H1 (cell line): ENCODE data around the gene GPR63. TPM values are rescaled to one million over a fixed set of nuclear protein-coding genes. Genes with fewer than 3 reads are reported as not detected.

ENCODE experiments used
- CTCF ChIA-PET: fragments of 300-600 bp; sonication (Branson Sonifier 250); formaldehyde crosslinking; loops from one replicate; lab custom pipeline; 2021; ENCODE audit not compliant: partially characterized antibody; lab: Charles Lee
- POLR2A ChIA-PET: fragments of 300-600 bp; sonication (Branson Sonifier 250); formaldehyde crosslinking; loops from one replicate; lab custom pipeline; 2021; ENCODE audit warnings: inconsistent platforms; ENCODE audit not compliant: partially characterized antibody; lab: Charles Lee
- DNase-seq, 2 experiments: peaks; one replicate each; pipeline versions ENCODE4 v3.0.0 to v3.0.0-alpha.2; 2010 to 2022; ENCODE audit warnings: low spot score in 2 of 2, low read depth in 1 of 2, mixed read lengths in 1 of 2
- FAIRE-seq: peaks from 2 replicates; lab custom pipeline; 2011; peaks lifted over from hg19 to GRCh38; lab: Jason Lieb, UNC
- H2AFZ ChIP-seq: 2 replicates; pipeline ENCODE4 v1.8.1; 2012; ENCODE audit warnings: low read length, inconsistent platforms
- H2AK5ac ChIP-seq: 2 replicates; pipeline ENCODE4 v1.6.1; 2013; ENCODE audit warnings: low read depth, low read length
- H2BK120ac ChIP-seq: replicated peaks from 2 replicates; pipeline ENCODE3; 2013; ENCODE audit warnings: low read depth, low read length, inconsistent platforms
- H2BK12ac ChIP-seq: 2 replicates; pipeline ENCODE4 v1.6.1; 2013; ENCODE audit warnings: low read depth, low read length
- H2BK15ac ChIP-seq: 2 replicates; pipeline ENCODE4 v1.6.1; 2013; ENCODE audit warnings: low read length
- H2BK20ac ChIP-seq: 2 replicates; pipeline ENCODE4 v1.6.1; 2013; ENCODE audit warnings: low read length
- H2BK5ac ChIP-seq: 2 replicates; pipeline ENCODE4 v1.6.1; 2013; ENCODE audit warnings: low read depth, low read length
- H3K14ac ChIP-seq: 2 replicates; pipeline ENCODE4 v1.6.1; 2013; ENCODE audit warnings: inconsistent platforms; ENCODE audit not compliant: insufficient read length
- H3K18ac ChIP-seq: 2 replicates; pipeline ENCODE4 v1.6.1; 2013; ENCODE audit warnings: low read length; ENCODE audit errors: extremely low read depth
- H3K23ac ChIP-seq: 2 replicates; pipeline ENCODE4 v1.6.1; 2013; ENCODE audit warnings: inconsistent platforms; ENCODE audit not compliant: insufficient read length
- H3K23me2 ChIP-seq: 2 replicates; pipeline ENCODE4 v1.6.1; 2013; ENCODE audit warnings: low read depth, low read length
- H3K27ac ChIP-seq: 2 replicates; pipeline ENCODE4 v1.6.1; 2011; ENCODE audit warnings: low read depth, low read length, inconsistent platforms
- H3K27me3 ChIP-seq, 4 experiments: replicated peaks in 1 of 4; 1 replicate in 1 of 4; 2 replicates in 3 of 4; pipeline versions ENCODE4 v1.6.1 to v1.8.1; 2011 to 2013; ENCODE audit warnings: low read length in 3 of 4, mild to moderate bottlenecking in 3 of 4, inconsistent platforms in 2 of 4, mixed read lengths in 2 of 4, moderate library complexity in 1 of 4; ENCODE audit not compliant: control insufficient read depth in 3 of 4, insufficient read depth in 3 of 4; ENCODE audit errors: extremely low read depth in 1 of 4
- H3K36me3 ChIP-seq, 4 experiments: 2 replicates each; pipeline versions ENCODE4 v1.6.1 to v1.8.1; 2011 to 2013; ENCODE audit warnings: mild to moderate bottlenecking in 4 of 4, low read length in 3 of 4, moderate library complexity in 2 of 4, control low read depth in 1 of 4, inconsistent platforms in 1 of 4; ENCODE audit not compliant: insufficient read depth in 4 of 4, control insufficient read depth in 2 of 4
- H3K4ac ChIP-seq: replicated peaks from 2 replicates; pipeline ENCODE3; 2013; ENCODE audit warnings: low read length, low read depth, mixed read lengths, inconsistent platforms; ENCODE audit not compliant: insufficient read length
- H3K4me1 ChIP-seq, 4 experiments: replicated peaks in 1 of 4; 1 replicate in 1 of 4; 2 replicates in 3 of 4; pipeline versions ENCODE4 v1.6.1 to v1.8.1; 2011 to 2013; ENCODE audit warnings: low read length in 3 of 4, inconsistent platforms in 2 of 4, mixed read lengths in 1 of 4; ENCODE audit not compliant: insufficient read depth in 4 of 4, control insufficient read depth in 3 of 4
- H3K4me2 ChIP-seq, 2 experiments: 2 replicates each; pipeline versions ENCODE4 v1.6.1 to v1.8.1; 2011 to 2013; ENCODE audit warnings: low read depth in 2 of 2, low read length in 2 of 2, control low read depth in 1 of 2, inconsistent platforms in 1 of 2, mild to moderate bottlenecking in 1 of 2; ENCODE audit not compliant: insufficient read depth in 1 of 2
- H3K4me3 ChIP-seq, 4 experiments: fragments of 200-600, 300-600 bp in 1 of 4; sonication (generic), shearing (Covaris generic), sonication (Bioruptor Twin) in 1 of 4; 2 replicates each; pipeline versions ENCODE4 v1.5.1 to v1.8.1; 2011 to 2016; ENCODE audit warnings: low read length in 4 of 4, low read depth in 3 of 4, control low read depth in 2 of 4, inconsistent platforms in 2 of 4, mild to moderate bottlenecking in 2 of 4, mixed read lengths in 1 of 4, moderate library complexity in 1 of 4; ENCODE audit not compliant: insufficient read depth in 2 of 4; ENCODE audit errors: extremely low read depth in 1 of 4
- H3K56ac ChIP-seq: replicated peaks from 2 replicates; pipeline ENCODE3; 2013; ENCODE audit warnings: low read depth, mild to moderate bottlenecking, mixed read lengths, low read length, inconsistent platforms; ENCODE audit not compliant: insufficient read length
- H3K79me1 ChIP-seq: 2 replicates; pipeline ENCODE4 v1.6.1; 2013; ENCODE audit warnings: low read depth, low read length, control low read depth
- H3K79me2 ChIP-seq, 2 experiments: 2 replicates each; pipeline versions ENCODE4 v1.6.1 to v1.8.1; 2012 to 2013; ENCODE audit warnings: low read length in 2 of 2, mild to moderate bottlenecking in 2 of 2, inconsistent platforms in 1 of 2; ENCODE audit not compliant: insufficient read depth in 2 of 2, control insufficient read depth in 1 of 2
- H3K9ac ChIP-seq, 4 experiments: replicated peaks in 1 of 4; 1 replicate in 1 of 4; 2 replicates in 3 of 4; pipeline versions ENCODE4 v1.6.1 to v1.8.1; 2011 to 2013; ENCODE audit warnings: low read depth in 3 of 4, low read length in 3 of 4, control low read depth in 2 of 4, mild to moderate bottlenecking in 2 of 4, moderate library complexity in 2 of 4, inconsistent platforms in 1 of 4; ENCODE audit errors: extremely low read depth in 1 of 4
- H3K9me3 ChIP-seq, 2 experiments: 2 replicates each; pipeline versions ENCODE4 v1.6.1 to v1.8.1; 2012 to 2013; ENCODE audit warnings: mild to moderate bottlenecking in 2 of 2, moderate library complexity in 2 of 2, control low read depth in 1 of 2, inconsistent platforms in 1 of 2, low read depth in 1 of 2, low read length in 1 of 2, mixed read lengths in 1 of 2; ENCODE audit not compliant: insufficient read depth in 2 of 2
- H4K20me1 ChIP-seq, 2 experiments: replicated peaks in 1 of 2; 2 replicates each; pipeline versions ENCODE3 to v1.8.1; 2011 to 2013; ENCODE audit warnings: inconsistent platforms in 2 of 2, low read length in 2 of 2, mild to moderate bottlenecking in 1 of 2; ENCODE audit not compliant: insufficient read depth in 2 of 2, control insufficient read depth in 1 of 2
- H4K5ac ChIP-seq: 2 replicates; pipeline ENCODE4 v1.6.1; 2013; ENCODE audit warnings: low read length, low read depth, mixed read lengths, inconsistent platforms; ENCODE audit not compliant: insufficient read length
- H4K8ac ChIP-seq: 2 replicates; pipeline ENCODE4 v1.8.0; 2013; ENCODE audit warnings: mild to moderate bottlenecking, moderate library complexity, low read length, inconsistent platforms; ENCODE audit not compliant: insufficient read depth; ENCODE audit errors: extremely low read depth
- H4K91ac ChIP-seq: replicated peaks from 2 replicates; pipeline ENCODE3; 2013; ENCODE audit warnings: low read length, mixed read lengths, inconsistent platforms; ENCODE audit not compliant: insufficient read length
- KDM4A ChIP-seq: IDR thresholded peaks from one replicate; pipeline ENCODE4 v1.7.1; 2012; ENCODE audit warnings: low read depth, mild to moderate bottlenecking, moderate library complexity, low read length, inconsistent platforms; ENCODE audit not compliant: severe bottlenecking
- PHF8 ChIP-seq: fragments of 200-600 bp; sonication (generic); conservative IDR thresholded peaks from 2 replicates; pipeline ENCODE4 v1.7.1; 2012; ENCODE audit warnings: low read depth, mild to moderate bottlenecking, inconsistent platforms, low read length, moderate library complexity
- RAD21 ChIP-seq, 2 experiments: IDR thresholded peaks in 1 of 2; conservative IDR thresholded peaks in 1 of 2; 2 replicates each; pipeline ENCODE4 v1.6.1; 2011; ENCODE audit warnings: low read depth in 2 of 2, low read length in 2 of 2, improper control_type of control experiment in 1 of 2, inconsistent platforms in 1 of 2, mild to moderate bottlenecking in 1 of 2, moderate library complexity in 1 of 2
- TBP ChIP-seq: IDR thresholded peaks from 2 replicates; pipeline ENCODE4 v1.6.1; 2011; ENCODE audit warnings: low read depth, low read length, improper control_type of control experiment
- TCF12 ChIP-seq: IDR thresholded peaks from 2 replicates; pipeline ENCODE4 v1.6.1; 2011; ENCODE audit warnings: low read depth, mild to moderate bottlenecking, low read length
- TEAD4 ChIP-seq: IDR thresholded peaks from 2 replicates; pipeline ENCODE4 v1.6.1; 2012; ENCODE audit warnings: low read depth, low read length, inconsistent platforms, mixed read lengths
- WGBS, 2 experiments: shearing (Covaris generic) in 1 of 2; methylation state at CpG; one replicate each; pipeline versions ENCODE4 v1.1.6 to v1.1.7; 2013 to 2015; ENCODE audit warnings: low lambda C conversion rate in 2 of 2, mixed read lengths in 2 of 2, inconsistent platforms in 1 of 2, low coverage in 1 of 2, missing lambda C conversion rate in 1 of 2; ENCODE audit not compliant: insufficient replicate concordance in 2 of 2, insufficient coverage in 1 of 2, insufficient read length in 1 of 2; ENCODE audit errors: extremely low coverage in 1 of 2, missing lambda C conversion rate in 1 of 2; 5-methylcytosine and 5-hydroxymethylcytosine counted together
- polyA plus RNA-seq, 7 experiments: library from polyadenylated mRNA; depleted of rRNA in 3 of 7; stranded (reverse) in 5 of 7; unstranded in 2 of 7; fragments of >200 nt in 5 of 7; fragments of 200-250 nt in 2 of 7; gene quantifications; 1 replicate in 5 of 7; 2 replicates in 1 of 7; 4 replicates in 1 of 7; pipeline versions ENCODE4 v1.2.1 to v1.2.3, GENCODE V29; 2011 to 2013; ENCODE audit warnings: missing spikeins in 2 of 7, mixed read lengths in 2 of 7
- total RNA-seq: library from RNA; stranded (reverse); fragmentation: NEBNext Ultra II Directional; extraction: Animal tissue kit (Norgen Biotek cat#: 25700); gene quantifications from 2 replicates; pipeline ENCODE4 v1.2.1, GENCODE V29; 2021
- TF ChIP-seq, protein P1 (sequence below): IDR thresholded peaks from 2 replicates; pipeline ENCODE4 v1.6.1; 2012; ENCODE audit warnings: inconsistent platforms

Gene GPR63
- total and polyA plus RNA-seq, 2 of the 8 experiments (the other 6 are each of a cell fraction or from before 2014, with no cell fraction given), result 6.1 to 11.6 TPM

- TF ChIP-seq PHF8 (no peak), TEAD4 (no peak), TCF12 (no peak), KDM4A (no peak), TBP (no peak), RAD21 (IDR thresholded peaks at IDR 0.05 in 1 of 2, conservative IDR thresholded peaks at IDR 0.05 in 1 of 2; ENCODE audit: low read depth in 2 of 2, low read length in 2 of 2) (no peak)
- TF ChIP-seq, protein P1, sequence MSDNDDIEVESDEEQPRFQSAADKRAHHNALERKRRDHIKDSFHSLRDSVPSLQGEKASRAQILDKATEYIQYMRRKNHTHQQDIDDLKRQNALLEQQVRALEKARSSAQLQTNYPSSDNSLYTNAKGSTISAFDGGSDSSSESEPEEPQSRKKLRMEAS, result no peak
- Histone ChIP-seq H4K20me1 (peaks cover 0 to 2% of the 10 kb centered on the region in 2 experiments), H4K91ac (no peak overlapping the region), H3K14ac (no peak overlapping the region), H3K36me3 (peaks cover 0 to 12% (median 0%) of the 10 kb centered on the region in 4 experiments; a peak in 1 of 8 replicates), H3K4me3 (no peak overlapping the region), H3K27ac (no peak overlapping the region), H2BK15ac (no peak overlapping the region), H4K5ac (no peak overlapping the region), H2BK120ac (no peak overlapping the region), H3K4me2 (no peak overlapping the region), H3K9ac (no peak overlapping the region), H3K23me2 (no peaks in the 10 kb centered on the region), H2AK5ac (no peak overlapping the region), H3K23ac (no peak overlapping the region), H3K18ac (no peak overlapping the region), H2AFZ (no peak overlapping the region), H3K4me1 (peaks cover 0 to 3% (median 1%) of the 10 kb centered on the region in 4 experiments; a peak in 2 of 7 replicates), H2BK20ac (no peak overlapping the region), H4K8ac (no peak overlapping the region), H3K79me2 (peaks cover 0 to 62% of the 10 kb centered on the region in 2 experiments; a peak in 2 of 4 replicates), H3K56ac (no peak overlapping the region), H2BK12ac (no peak overlapping the region), H3K27me3 (no peaks in the 10 kb centered on the region), H3K4ac (no peak overlapping the region), H2BK5ac (no peak overlapping the region), H3K79me1 (no peaks in the 10 kb centered on the region), H3K9me3 (no peaks in the 10 kb centered on the region; a peak in 1 of 4 replicates)
- POLR2A ChIA-PET, result interaction anchor here (1.0 to 1.7 kb wide), 3 partner anchors 8 to 17 kb away, joined by 4 to 5 read pairs (median 5); partner anchors contain the start of gene GPR63
- CTCF ChIA-PET, result interaction anchor here (0.9 kb wide), 1 partner anchor 10 kb away, joined by 3 read pairs; no protein-coding TSS in a partner anchor
- FAIRE-seq (no peak), DNase-seq (no peak)
- WGBS, 2 experiments, result 93% methylated on average over 4 of the region's 4 CpGs; no CpG with 5 or more reads in 1 of the 2 experiments
Observed at GRCh38 chr6:96821034-96821433, 16.2 kb downstream of the GPR63 start.
